Astrocyte (in vitro differentiated cells and primary cell): Measurements from ENCODE around the gene DLGAP1. TPM values are rescaled to one million over a fixed set of nuclear protein-coding genes. Genes with fewer than 3 reads are reported as not detected.

Experiments
- DNase-seq: peaks from one replicate; pipeline ENCODE4 v3.0.0-alpha.2; 2010; ENCODE audit warnings: low read depth
- FAIRE-seq: peaks from 2 replicates; lab custom pipeline; 2011; peaks lifted over from hg19 to GRCh38; lab: Jason Lieb, UNC
- H2AFZ ChIP-seq: 2 replicates; pipeline ENCODE4 v1.6.0; 2012; ENCODE audit warnings: low read depth, low read length, inconsistent platforms
- H3K27ac ChIP-seq: 2 replicates; pipeline ENCODE4 v1.5.1; 2011; ENCODE audit warnings: low read depth, low read length, inconsistent platforms
- H3K27me3 ChIP-seq: 2 replicates; pipeline ENCODE4 v1.6.0; 2011; ENCODE audit warnings: low read length, inconsistent platforms; ENCODE audit not compliant: insufficient read depth
- H3K36me3 ChIP-seq: 2 replicates; pipeline ENCODE4 v1.5.1; 2011; ENCODE audit warnings: low read length, inconsistent platforms; ENCODE audit not compliant: insufficient read depth
- H3K4me1 ChIP-seq: 2 replicates; pipeline ENCODE4 v1.5.1; 2011; ENCODE audit warnings: low read length, inconsistent platforms; ENCODE audit not compliant: insufficient read depth
- H3K4me2 ChIP-seq: 2 replicates; pipeline ENCODE4 v1.6.0; 2012; ENCODE audit warnings: low read length, inconsistent platforms
- H3K4me3 ChIP-seq: 2 replicates; pipeline ENCODE4 v1.5.1; 2011; ENCODE audit warnings: low read depth, mild to moderate bottlenecking, low read length, inconsistent platforms; ENCODE audit not compliant: insufficient read depth
- H3K79me2 ChIP-seq: 2 replicates; pipeline ENCODE4 v1.6.0; 2012; ENCODE audit warnings: mild to moderate bottlenecking, low read length, inconsistent platforms; ENCODE audit not compliant: insufficient read depth
- H3K9ac ChIP-seq: 2 replicates; pipeline ENCODE4 v1.6.0; 2012; ENCODE audit warnings: mild to moderate bottlenecking, low read length, inconsistent platforms
- H3K9me3 ChIP-seq: 2 replicates; pipeline ENCODE4 v1.5.1; 2012; ENCODE audit warnings: low read depth, mild to moderate bottlenecking, low read length, inconsistent platforms; ENCODE audit not compliant: insufficient read depth
- H4K20me1 ChIP-seq: 2 replicates; pipeline ENCODE4 v1.6.0; 2012; ENCODE audit warnings: low read length, inconsistent platforms; ENCODE audit not compliant: insufficient read depth
- H3K27ac Mint-ChIP-seq: one replicate; pipeline ENCODE4 v1.8.0; 2021; ENCODE audit warnings: mild to moderate bottlenecking, mixed read lengths; ENCODE audit not compliant: unreplicated experiment
- H3K27me3 Mint-ChIP-seq: one replicate; pipeline ENCODE4 v1.8.0; 2021; ENCODE audit warnings: low read depth, mixed read lengths; ENCODE audit not compliant: unreplicated experiment
- H3K36me3 Mint-ChIP-seq: one replicate; pipeline ENCODE4 v1.8.0; 2021; ENCODE audit warnings: low read depth, mixed read lengths; ENCODE audit not compliant: unreplicated experiment
- H3K4me1 Mint-ChIP-seq: one replicate; pipeline ENCODE4 v1.8.0; 2021; ENCODE audit warnings: low read depth, mixed read lengths; ENCODE audit not compliant: unreplicated experiment
- H3K4me3 Mint-ChIP-seq: one replicate; pipeline ENCODE4 v1.8.0; 2021; ENCODE audit warnings: mild to moderate bottlenecking, moderate library complexity, mixed read lengths; ENCODE audit not compliant: unreplicated experiment
- H3K9me3 Mint-ChIP-seq: one replicate; pipeline ENCODE4 v1.8.0; 2021; ENCODE audit warnings: mild to moderate bottlenecking, mixed read lengths; ENCODE audit not compliant: unreplicated experiment
- CTCF ChIP-seq: IDR thresholded peaks from 2 replicates; pipeline ENCODE4 v1.5.1; 2011; ENCODE audit warnings: low read depth, mild to moderate bottlenecking, inconsistent platforms, low read length, moderate library complexity; ENCODE audit not compliant: insufficient read depth
- EZH2 ChIP-seq: IDR thresholded peaks from 2 replicates; pipeline ENCODE4 v1.6.1; 2012; ENCODE audit warnings: mild to moderate bottlenecking, low read length, inconsistent platforms; ENCODE audit not compliant: insufficient read depth
- total RNA-seq: library from RNA; stranded (reverse); gene quantifications from 2 replicates; pipeline ENCODE4 v1.2.1, GENCODE V29; 2021

Gene DLGAP1
- total RNA-seq, 1 donor from 2014 or later, result 2.3 TPM

- H3K27ac Mint-ChIP-seq, result no peak overlapping the region
- Histone ChIP-seq H3K4me2 (no peak overlapping the region), H3K4me3 (no peak overlapping the region), H3K27me3 (peaks cover 6% of the 10 kb centered on the region), H3K4me1 (no peaks in the 10 kb centered on the region), H3K27ac (no peak overlapping the region), H2AFZ (no peak overlapping the region), H3K9me3 (no peaks in the 10 kb centered on the region), H3K36me3 (no peaks in the 10 kb centered on the region), H3K9ac (no peak overlapping the region), H4K20me1 (no peaks in the 10 kb centered on the region), H3K79me2 (no peaks in the 10 kb centered on the region)
- no peaks in the 10 kb centered on the region for H3K36me3 Mint-ChIP-seq
- TF ChIP-seq EZH2 (no peak), CTCF (no peak)
- no peaks in the 10 kb centered on the region for H3K4me1 Mint-ChIP-seq
- FAIRE-seq (peak; percentile 45), DNase-seq (no peak)
- no peaks in the 10 kb centered on the region for H3K27me3 Mint-ChIP-seq
- H3K9me3 Mint-ChIP-seq, result peaks cover 3% of the 10 kb centered on the region
- no peak overlapping the region for H3K4me3 Mint-ChIP-seq
These were observed 916.7 kb downstream of the DLGAP1 start for GRCh38 chr18:3538456-3538855.

GRCh38 chr18:3530807-3531206 lies 924.3 kb downstream of the DLGAP1 start:
- FAIRE-seq, result no peak
- H3K27ac Mint-ChIP-seq, result no peak overlapping the region

More at GRCh38 chr18:3530807-3531206, 924.3 kb downstream of the DLGAP1 start:
- Histone ChIP-seq H3K9ac (no peak overlapping the region), H3K4me1 (peaks cover 5% of the 10 kb centered on the region), H3K9me3 (no peaks in the 10 kb centered on the region), H3K4me2 (no peak overlapping the region), H2AFZ (no peak overlapping the region), H3K27me3 (no peaks in the 10 kb centered on the region), H4K20me1 (no peaks in the 10 kb centered on the region), H3K27ac (no peak overlapping the region), H3K4me3 (no peak overlapping the region), H3K79me2 (no peaks in the 10 kb centered on the region), H3K36me3 (no peaks in the 10 kb centered on the region)
- Mint-ChIP-seq H3K9me3 (peaks cover 3% of the 10 kb centered on the region), H3K27me3 (no peaks in the 10 kb centered on the region), H3K4me3 (no peak overlapping the region), H3K36me3 (no peaks in the 10 kb centered on the region), H3K4me1 (peaks cover 12% of the 10 kb centered on the region)
- DNase-seq, result no peak
- TF ChIP-seq EZH2 (no peak), CTCF (no peak)
